Measurements from ENCODE around the gene SIK3.

SIK3 gene

GRCh38 chr11:116916052-116916451, 182.2 kb downstream of the SIK3 start:
- no peaks in the 10 kb centered on the region for H3K27me3 ChIP-seq
- intact Hi-C loops (cut with DNase I; ENCODE audit: low total_unique reads), result no loop called here
- no peak for DNase-seq
- H3K9me3 ChIP-seq, result no peaks in the 10 kb centered on the region
- no peaks in the 10 kb centered on the region for H3K36me3 ChIP-seq
- H3K4me1 ChIP-seq, result peaks cover 0 to 17% (median 3%) of the 10 kb centered on the region in 4 donors
- no peak for TF ChIP-seq CTCF (IDR thresholded peaks at IDR 0.05)
- no peak overlapping the region for H3K27ac ChIP-seq
- H3K4me3 ChIP-seq, result no peak overlapping the region

GRCh38 chr11:116913000-116913399, 185.2 kb downstream of the SIK3 start:
- intact Hi-C loops (cut with DNase I; ENCODE audit: low total_unique reads), result no loop called here
- no peak for TF ChIP-seq CTCF (IDR thresholded peaks at IDR 0.05)

GRCh38 chr11:116911976-116912734, 186.1 kb downstream of the SIK3 start:
- DNase-seq, result no peak
- Histone ChIP-seq H3K36me3 (no peaks in the 10 kb centered on the region), H3K9me3 (no peaks in the 10 kb centered on the region), H3K4me3 (no peak overlapping the region), H3K27ac (no peak overlapping the region), H3K27me3 (no peaks in the 10 kb centered on the region), H3K4me1 (no peaks in the 10 kb centered on the region)
- intact Hi-C loops (cut with DNase I; ENCODE audit: low total_unique reads), result no loop called here
- TF ChIP-seq CTCF (IDR thresholded peaks at IDR 0.05), result no peak

More at GRCh38 chr11:116913000-116913399, 185.2 kb downstream of the SIK3 start:
- H3K36me3 ChIP-seq, result no peaks in the 10 kb centered on the region
- no peaks in the 10 kb centered on the region for H3K27me3 ChIP-seq
- H3K4me1 ChIP-seq, result no peaks in the 10 kb centered on the region
- no peak for DNase-seq
- H3K4me3 ChIP-seq, result no peak overlapping the region
- H3K9me3 ChIP-seq, result no peaks in the 10 kb centered on the region
- H3K27ac ChIP-seq, result no peak overlapping the region

GRCh38 chr11:116910847-116911246, 187.4 kb downstream of the SIK3 start:
- Histone ChIP-seq H3K27me3 (no peaks in the 10 kb centered on the region), H3K4me3 (no peak overlapping the region), H3K9me3 (no peaks in the 10 kb centered on the region), H3K36me3 (no peaks in the 10 kb centered on the region), H3K4me1 (no peaks in the 10 kb centered on the region), H3K27ac (no peak overlapping the region)
- DNase-seq, result no peak
- TF ChIP-seq CTCF (IDR thresholded peaks at IDR 0.05), result no peak
- intact Hi-C loops (cut with DNase I; ENCODE audit: low total_unique reads), result no loop called here

GRCh38 chr11:116910378-116910777, 187.8 kb downstream of the SIK3 start:
- intact Hi-C loops (cut with DNase I; ENCODE audit: low total_unique reads), result no loop called here
- H3K4me1 ChIP-seq, result no peaks in the 10 kb centered on the region

More at GRCh38 chr11:116910378-116910777, 187.8 kb downstream of the SIK3 start:
- no peak overlapping the region for H3K4me3 ChIP-seq
- H3K27ac ChIP-seq, result no peak overlapping the region
- no peak for TF ChIP-seq CTCF (IDR thresholded peaks at IDR 0.05)
- DNase-seq, result no peak
- H3K36me3 ChIP-seq, result no peaks in the 10 kb centered on the region
- H3K9me3 ChIP-seq, result no peaks in the 10 kb centered on the region
- H3K27me3 ChIP-seq, result no peaks in the 10 kb centered on the region
